ENCODE data around the gene OCIAD1. TPM values are rescaled to one million over a fixed set of nuclear protein-coding genes. Genes with fewer than 3 reads are reported as not detected.

OCIAD1 gene
- 124 to 198 TPM (median 131 TPM) in 5 replicates for total RNA-seq (2022; extraction: Qiagen RNA extraction)

DNA sequence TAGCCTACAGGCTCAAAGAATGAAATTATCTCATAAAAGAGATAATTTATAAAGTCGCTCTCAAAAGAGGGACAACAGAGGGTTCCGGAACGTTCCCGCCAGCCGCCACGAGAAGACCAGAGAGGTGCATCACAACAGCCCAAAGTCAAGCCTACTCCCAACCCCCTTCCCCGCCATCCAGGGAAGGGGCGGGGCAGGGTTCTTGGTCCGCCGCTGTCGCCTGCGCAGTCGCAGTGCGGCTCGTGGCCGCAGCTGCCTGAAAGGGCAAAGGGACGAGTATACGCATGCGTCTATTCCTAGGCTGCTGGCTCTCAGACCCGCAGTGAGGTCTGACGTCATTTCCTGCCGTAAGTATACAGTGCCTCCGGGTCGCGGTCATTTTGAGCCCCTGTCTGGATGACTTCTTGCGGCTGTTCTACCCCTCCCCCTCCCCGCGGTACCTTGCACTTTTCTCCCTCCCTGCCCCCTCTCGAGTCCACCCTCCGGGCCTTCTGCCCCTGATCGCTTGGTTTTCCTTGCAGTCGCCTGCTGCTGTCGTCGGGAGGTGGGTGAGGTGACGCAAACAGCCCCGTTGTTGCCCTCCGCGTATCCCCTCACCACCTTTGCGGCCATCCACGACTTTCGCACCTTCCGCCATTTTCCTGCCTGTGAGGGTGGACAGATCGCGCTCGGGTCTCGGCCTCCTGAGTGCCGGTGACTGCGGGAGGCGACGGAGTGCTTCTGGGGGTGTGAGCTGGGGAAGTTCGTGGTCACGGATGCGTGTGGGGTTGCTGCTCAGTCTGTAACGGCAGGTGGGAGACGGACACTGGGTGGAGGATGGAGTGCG is at the start of gene OCIAD1:
TSS of gene OCIAD1 (plus strand) at position 383 of the 826 bp plus-strand sequence. CDS start 1,537 bp downstream, outside the sequence.

DNA sequence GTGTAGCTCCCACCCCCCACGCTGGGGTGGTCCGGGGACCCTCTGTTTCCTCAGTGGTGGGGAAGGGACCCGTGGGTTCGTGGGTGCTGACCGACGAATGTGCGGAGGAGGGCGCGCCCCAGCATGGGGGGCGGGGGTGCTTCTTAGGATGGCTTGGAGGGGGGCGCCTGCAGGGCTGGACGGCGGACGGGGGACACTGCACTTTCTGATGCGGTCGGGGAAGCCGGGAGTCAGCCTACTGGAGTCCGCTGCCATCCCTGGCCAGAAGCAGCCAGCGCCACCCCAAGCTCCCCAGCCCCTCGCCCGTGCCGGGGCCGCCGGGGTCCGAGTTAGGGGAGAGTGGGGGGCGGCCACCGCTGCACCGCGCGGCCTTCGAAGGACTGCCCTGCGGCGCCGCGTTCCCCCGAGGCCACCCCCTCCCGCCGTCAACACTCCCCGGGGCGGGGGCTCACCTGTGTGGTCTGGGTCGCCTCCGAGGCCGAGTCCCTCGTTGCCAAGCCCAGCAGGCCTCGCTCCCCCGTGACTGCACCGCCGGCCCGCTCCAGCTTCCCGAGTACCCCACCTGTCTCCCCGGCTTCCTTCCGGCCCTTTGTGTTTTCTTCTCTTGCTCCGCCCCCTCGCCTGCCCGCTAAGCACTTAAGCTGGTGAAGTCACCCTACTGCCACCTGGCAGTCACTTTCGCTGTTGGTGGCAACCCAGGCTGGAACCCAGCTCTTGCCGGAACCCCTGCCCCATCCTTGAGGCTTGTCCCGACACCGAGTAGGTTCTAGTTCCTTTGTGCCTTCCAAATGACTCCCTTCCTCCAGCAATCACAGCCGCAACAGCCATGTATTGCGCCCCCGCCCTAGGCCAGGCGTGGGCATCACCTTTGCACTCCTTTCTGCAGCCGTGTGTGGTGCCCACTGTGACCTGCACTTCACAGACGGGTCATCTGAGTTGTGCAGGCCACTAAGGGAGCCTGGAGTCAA is 75.6 kb downstream of the OCIAD1 start, which contains the start of gene OCIAD2:
TSS of gene OCIAD2 (minus strand) at position 569 of the 968 bp plus-strand sequence. CDS start 2,225 bp downstream, outside the sequence.

Other genes with a start within 250 kb of the OCIAD1 start
- 7.7 to 12.6 TPM (median 9.4 TPM) in 5 replicates for gene FRYL, start 50.8 kb upstream of the OCIAD1 start, total RNA-seq (2022; extraction: Qiagen RNA extraction)
- gene OCIAD2, start 75.7 kb downstream of the OCIAD1 start, total RNA-seq (2022; extraction: Qiagen RNA extraction), result 98.4 to 126 TPM (median 105 TPM) in 5 replicates
- not detected in 5 replicates for gene CWH43, start 155.2 kb downstream of the OCIAD1 start, total RNA-seq (2022; extraction: Qiagen RNA extraction)